GM18868 (cell line): Measurements from ENCODE around the gene TBC1D7.

Experiments
- ATAC-seq: cut with Tn5 transposase; IDR thresholded peaks from one replicate; pipeline ENCODE4 v1.9.1; 2021; ENCODE audit warnings: mild to moderate bottlenecking, moderate library complexity; ENCODE audit not compliant: unreplicated experiment

Gene TBC1D7

DNA sequence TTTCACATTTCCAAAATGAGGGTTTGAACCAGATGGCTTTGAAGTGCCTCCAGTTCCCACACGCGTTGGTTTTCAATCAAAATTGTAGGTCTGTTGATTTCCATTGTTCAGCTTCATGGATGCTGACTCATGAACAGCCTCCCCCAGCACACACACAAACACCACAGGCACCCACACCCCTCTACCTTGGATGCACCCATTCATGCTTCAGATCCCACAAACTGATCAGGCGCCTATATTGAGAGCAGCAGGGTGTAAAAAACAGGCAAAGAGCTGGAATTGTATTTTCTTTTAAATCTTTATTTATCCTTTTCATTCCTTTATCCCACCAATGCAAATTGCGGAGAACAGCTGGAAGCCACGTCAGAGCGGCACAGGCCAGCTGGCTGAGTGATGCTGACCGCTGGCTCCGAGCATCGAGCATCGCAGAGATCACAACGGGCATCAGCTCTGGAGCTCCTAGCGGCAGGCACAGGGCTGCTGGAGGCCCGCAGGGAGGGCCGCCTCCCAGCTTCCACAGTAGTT, 29.3 kb upstream of the TBC1D7 start:
- no peak for ATAC-seq

DNA sequence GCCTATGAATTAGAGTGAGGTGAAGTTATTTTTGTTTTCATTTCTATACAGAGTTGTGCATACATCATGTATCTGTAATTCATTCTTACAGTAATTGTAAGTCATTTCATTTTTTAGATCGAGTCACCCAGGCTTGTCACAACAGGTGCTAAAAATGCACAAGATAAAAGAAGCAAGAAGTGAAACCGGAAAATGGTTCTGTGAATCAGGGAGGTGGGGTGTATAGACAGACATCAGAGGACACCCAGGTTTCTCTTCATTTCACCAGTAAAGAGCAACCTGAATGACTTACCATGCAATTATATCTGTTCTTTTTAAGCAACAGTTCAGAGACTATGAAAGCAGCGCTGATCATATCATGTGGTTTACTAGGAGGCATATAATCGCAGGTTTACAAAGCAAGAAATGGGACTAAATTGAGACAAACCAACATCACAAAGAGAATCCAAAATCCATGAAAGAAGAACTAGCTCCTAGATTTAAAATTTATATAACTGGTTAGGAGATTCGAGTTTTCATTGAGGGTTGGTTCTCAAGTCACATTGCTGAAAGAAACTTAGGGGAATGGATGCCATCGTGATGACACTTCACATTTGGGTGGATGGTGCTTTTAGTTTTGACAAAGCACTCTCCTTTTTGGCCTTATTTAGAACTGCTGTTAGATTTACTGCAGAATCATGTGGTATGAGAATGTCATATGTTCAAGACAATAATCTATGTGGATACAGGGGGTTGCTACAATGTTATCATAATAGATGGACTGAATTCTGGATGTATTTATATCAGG, 27.9 kb upstream of the TBC1D7 start:
- ATAC-seq = peak; percentile 92

DNA sequence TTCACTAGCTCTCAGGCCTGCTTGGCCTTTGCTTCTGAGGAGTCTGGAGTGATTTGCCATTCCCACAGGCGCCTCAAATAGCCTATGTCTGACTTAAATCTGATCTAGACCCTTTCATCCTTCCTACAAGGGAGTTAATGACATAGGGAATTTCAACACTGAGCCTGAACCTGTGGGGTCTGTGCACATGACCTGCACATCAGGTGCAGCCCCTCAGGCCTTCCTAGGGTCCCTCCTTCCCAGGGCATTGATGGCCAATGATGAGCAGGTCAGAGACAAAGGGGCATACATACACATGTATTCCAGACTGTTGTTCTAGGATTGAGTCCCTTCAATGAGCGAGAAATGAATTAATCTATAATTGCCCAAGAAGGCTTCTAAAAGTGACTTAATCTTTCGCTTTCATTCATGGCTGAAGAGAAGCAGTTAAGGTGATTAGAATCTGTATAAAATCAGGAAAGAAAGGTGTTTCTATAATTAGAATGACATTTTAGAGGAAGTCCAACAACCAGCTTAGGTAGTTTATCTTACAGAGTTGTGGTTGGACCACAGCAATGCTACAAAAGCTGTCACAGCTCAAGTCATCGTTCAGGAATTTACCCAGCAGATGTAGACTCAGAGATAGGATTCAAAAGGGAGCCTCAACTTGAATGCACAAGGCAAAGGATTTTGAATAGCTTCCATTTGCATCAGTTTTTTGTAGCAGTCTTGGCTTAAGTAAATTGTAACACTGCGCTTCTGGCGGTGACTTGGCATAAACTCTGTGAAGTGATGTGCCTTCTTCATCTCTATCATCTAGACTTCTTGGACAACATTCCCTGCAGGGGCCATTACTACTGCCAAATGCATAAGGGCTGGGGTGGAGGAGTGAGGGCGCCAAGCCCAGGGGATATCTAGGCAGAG, 27.0 kb upstream of the TBC1D7 start:
- ATAC-seq = peak; percentile 47

DNA sequence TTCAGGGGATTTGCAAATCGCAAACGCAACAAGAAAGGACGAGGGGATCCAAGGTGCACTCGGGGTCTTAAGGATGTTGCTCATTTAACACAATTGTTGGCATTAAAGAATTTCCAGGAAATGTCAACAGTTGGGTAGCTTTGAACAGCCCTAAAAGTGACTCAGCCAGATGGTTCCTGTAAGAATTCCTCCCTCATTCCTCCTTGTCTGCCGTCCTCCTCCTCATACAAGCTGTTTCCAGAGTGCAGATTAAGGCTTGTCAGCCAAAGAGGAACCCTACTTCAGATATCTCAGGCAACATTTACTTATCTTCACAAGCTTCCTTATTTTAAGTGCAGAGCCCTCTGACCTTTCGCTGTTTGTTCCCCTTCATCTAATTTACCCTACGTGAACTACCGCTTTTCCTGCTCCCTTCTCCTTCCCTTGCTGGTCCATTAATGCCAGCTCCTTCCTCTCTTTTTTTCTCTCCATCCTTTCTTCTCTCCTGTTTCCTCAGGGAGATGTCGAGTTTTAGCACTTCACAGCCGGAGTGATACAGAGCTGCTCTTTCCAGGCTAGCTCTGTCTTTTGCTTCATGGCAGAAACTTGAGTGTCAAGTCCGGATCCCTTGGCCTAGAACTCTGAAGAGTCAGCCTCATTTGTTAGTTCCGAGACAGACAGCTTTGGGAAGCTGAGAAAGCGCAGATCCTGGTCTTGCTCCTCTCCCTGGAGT, 26.1 kb upstream of the TBC1D7 start:
- ATAC-seq = no peak

DNA sequence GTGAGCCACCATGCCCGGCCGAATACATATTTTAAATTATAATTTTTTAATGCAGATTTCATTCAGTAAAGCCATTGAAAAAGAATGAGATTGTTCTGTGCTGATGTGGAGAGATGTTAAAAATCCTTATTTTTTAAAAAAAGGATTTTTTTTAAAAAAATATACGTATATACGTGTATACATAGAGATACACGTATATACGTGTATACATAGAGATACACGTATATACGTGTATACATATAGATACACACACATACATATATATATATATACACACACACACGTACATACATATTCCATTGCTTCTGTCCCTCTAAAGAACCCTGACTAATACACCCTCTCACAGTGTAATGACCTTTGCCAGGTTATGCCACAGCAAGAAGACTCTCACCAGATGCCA, 23.8 kb upstream of the TBC1D7 start:
- ATAC-seq = no peak

DNA sequence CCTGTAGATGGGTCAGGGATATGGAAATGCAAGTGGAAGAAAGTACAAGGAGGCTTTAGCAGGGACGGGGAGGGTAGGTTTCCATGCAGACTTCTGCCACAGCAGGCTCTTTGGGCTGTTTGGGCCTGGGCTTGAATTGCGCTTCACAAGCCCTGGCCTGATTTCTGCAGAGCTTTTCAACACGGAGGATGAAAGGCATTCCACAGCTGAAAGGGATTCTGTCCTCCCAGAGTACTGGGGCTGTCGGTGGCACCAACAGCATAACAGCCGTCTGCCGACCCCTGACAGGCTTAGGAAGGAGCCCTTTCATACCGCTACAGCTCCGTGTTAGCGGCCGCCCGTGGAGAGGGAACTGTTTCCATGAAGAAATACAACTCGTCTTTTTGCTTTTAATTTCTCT, 22.9 kb upstream of the TBC1D7 start:
- no peak for ATAC-seq

DNA sequence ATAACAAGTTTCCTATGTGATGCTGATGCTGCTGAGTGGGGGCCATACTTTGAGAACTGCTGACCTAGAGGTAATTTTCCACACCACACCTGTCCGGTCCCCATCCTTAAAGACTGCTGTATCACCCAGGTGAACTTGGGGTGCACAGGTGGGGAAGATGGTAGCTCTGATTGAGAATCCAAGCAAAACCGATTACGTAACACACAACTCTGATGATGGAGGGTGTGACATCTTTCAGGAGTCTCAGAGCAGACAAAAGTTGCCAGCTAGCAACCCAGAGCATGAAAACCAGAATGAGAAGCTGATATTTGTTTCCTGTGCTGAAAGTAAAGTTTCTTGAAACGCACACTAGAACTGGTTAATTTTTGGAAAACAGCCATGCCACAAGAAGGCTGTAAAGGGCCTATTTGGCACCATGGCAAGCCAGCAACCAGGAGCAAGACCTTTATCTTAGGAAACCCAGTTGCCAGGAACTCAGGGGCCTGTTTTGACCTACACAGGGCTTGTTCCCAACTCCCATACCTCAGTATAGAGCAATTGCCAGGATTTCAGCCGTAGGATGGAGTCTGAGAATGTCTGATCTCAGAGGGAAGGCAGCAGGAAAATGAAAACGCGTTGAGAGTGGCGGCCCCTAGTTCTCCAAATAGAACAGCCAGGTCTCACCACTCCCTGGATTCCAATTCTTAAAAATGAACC, 21.6 kb upstream of the TBC1D7 start:
- ATAC-seq = no peak

DNA sequence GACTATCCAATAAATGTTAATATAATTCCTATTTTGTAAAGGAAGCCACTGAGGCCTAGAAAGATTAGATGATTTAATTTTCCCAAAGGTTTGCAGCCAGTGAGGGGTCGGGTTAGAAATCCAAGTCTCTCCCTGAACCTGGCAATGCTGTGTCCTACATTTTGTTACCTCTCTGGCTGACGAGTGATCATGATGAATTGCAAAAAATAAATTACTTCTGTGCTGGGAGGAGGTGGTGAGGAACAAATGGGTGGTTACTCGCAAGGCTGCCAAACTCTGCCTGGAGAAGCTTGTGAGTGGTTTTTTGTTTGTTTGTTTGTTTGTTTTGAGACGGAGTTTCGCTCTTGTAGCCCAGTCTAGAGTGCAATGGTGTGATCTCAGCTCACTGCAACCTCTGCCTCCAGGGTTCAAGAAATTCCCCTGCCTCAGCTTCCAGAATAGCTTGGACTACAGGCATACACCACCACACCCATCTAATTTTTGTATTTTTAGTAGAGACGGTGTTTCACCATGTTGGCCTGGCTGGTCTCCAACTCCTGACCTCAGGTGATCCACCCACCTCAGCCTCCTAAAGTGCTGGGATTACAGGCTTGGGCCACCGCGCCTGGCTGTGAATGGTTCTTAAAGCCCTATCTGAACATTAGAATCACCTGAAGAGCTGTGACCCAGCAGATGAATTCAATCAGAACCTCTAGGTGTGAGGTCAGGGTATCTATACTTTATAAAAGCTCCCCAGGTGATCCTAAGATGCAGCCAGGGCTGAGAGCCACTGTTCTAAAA, 20.2 kb upstream of the TBC1D7 start:
- no peak for ATAC-seq

DNA sequence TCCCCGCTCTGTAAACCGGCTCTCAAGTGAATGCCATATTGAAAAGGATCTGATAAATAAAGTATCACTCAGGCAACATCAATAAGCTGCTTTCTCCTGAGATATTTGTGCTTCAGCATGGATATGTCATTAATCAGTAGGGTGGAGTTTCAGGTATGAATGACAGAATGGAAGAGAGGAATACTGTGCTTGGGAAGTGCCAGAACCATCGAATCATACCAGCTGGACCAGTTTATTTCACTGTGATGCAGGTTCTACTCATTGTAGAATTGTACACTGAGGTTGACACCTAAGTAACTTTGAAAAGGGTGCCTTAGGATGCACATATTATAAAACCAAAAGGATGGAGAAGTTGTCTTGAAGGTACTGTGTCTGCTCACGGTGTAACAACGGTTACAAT, 17.9 kb upstream of the TBC1D7 start:
- no peak for ATAC-seq

DNA sequence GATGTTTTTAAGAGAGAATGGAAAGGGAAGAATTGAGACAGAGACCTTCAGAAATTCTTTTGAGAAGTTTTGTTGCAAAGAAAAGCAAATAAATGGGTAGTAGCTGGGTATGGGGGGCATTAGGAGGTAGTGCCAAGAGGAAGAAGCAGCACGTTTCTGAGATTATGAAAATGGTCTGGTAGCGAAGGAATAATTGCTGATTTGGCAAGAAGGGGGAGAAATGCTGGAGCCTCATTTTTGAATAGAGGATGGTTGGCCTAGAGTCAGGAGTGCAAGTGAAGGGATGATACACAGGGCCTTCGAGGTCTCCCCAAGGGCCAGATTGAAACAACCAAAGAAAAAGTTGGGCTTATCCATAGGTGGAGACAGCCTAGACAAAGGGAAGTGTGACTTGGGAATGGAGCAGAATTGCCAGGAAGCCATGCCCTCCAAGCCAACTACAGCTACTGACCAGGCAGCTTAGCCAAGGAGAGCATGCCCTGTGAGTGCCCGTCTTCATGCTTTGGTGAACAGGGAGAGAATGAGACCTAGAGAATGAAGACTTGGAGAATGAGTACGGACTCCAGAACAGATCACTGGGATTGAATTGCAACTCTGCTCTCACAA, 14.2 kb upstream of the TBC1D7 start:
- no peak for ATAC-seq

DNA sequence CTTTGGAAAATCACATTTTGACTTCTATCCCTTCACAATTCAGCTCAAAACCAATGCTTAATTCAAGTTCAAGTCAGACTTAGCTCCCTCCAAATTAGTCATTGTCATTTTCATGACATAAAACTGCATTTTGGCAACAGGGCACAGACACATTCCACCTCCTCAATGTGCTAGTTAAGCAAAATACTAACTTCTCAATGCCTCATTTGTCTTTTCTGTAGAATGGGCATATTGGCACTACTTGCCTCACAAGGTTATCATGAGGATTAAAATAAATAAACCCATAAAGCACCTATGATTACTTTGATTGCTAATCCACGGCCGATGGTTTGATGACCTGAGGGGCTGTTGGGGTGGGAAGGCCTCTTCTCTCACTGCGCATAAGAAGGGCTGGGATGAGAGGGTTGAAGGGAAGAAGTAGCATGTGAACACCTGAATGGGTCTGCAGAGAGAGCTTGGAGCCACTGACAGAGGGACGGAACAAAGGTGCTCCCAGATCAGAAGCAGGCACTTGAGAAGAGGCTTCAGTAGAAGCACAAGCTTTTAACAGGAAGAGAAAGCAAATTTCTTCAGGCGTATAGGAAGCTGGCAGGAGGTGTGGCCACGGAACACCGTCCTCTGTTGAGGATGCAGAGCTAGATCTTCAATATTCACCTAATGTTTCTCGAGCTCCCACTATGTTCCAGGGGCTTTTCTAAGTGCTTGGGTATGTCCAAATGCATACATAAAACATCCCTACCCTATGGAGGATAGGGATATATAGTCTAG, 11.7 kb upstream of the TBC1D7 start:
- no peak for ATAC-seq

DNA sequence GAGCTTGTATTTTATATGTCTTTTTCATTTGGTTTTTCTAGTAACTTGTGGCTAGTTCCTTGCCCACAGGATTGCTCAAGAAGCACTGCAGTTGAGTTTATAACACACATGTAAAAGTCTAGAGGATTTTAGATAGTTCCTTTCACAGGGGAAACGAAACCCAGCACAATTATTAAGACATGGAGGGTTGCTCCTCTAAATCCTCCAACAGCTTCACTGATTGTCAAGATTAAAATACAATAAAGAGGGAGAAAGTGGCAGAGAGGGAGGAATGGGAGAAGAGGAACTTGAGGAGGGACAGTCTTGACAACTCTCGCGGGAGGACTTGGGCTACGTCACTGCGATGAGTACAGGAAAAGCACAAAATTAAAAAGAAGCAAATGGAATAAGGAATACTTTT, 9.7 kb upstream of the TBC1D7 start:
- ATAC-seq = no peak

DNA sequence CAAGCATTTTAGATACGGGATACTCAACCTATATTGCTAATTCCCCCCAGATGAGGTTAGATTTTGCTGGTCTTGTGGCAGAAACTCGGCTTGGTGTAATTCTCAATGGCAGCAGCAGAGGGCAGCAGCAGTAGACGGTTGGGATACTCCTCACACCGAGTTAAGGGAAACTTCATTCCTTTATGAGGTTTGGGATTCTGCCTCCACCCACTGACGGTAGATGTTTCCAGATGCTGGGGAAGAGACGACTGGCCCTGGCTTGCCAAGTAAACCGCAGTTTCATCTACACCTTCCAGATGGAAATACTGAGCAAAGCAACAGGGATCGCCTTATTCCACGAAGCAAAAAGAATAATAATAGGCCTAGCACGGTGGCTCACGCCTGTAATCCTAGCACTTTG, 8.2 kb upstream of the TBC1D7 start:
- ATAC-seq = no peak

DNA sequence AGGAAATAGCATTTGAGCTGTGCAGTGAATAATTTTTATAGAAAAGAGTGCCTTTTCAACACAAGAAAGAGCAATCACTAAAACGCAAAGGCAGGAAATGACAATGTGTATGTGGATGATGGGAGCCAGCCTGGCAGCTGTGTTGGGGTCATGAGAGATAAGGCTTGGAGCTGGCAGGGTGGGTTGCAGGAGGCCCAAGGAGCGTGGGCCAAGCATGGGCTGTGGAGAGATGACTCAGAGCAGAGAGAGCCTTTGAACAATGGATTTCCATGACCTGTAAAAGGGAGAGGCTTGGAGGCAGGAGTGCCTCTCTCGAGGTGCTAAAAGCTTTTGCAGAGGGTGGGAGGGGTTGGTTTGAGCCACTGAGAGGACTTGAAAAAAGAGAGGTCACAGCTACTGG, 6.6 kb upstream of the TBC1D7 start:
- no peak for ATAC-seq

DNA sequence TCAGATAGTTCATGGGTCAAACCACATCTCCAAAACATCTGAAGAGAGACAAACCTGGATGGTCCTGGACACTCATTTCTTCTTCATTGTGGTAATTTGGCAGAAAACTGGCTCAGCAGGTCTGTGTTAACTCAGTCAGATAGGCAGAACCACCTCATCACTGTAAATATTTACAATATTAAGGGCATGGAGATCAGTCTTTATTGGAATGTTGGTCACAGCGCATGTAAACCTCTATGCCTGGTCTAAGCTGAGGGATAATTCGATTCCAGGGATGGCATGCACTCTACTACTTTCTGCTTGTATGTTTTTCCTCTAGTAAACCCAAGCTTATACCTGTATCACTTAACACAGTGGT, 4.0 kb upstream of the TBC1D7 start:
- ATAC-seq = no peak

DNA sequence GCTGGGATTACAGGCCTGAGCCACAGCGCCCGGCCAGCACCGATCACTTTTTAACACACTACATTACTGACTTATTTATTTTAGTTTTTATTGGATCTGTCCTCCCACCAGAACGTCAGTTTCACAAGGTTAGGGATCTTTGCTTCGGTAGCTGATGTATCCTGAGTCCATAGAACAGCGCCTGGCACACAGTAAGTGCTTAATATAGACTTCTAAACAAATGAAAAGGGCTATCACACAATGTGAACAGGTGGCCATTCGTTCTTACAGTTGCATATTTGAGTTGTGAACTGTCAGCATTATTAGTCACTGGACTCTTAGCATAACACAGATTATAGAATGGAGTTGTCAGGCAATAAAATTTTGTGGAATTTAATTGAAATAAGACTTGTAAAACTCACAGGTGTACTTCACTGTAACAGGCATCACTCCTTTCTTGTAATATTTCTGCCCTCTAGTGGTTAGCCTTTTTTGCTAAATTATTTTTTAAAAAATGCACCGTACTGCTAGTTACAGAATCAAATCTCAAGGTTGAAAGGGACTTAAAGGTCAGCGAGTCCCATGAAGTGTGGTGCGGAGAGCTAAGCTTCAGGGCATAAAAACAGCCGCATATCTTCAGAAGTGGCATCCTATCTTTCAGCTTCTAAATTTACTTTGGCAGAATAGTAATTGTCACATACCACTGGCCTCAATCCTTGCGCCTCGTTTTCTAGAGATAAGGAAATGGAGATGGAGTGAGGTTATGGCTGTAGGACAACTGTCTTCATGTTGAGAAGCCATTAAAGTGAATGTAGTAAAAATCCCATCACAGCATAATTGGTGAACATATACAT, 3.4 kb upstream of the TBC1D7 start:
- no peak for ATAC-seq

DNA sequence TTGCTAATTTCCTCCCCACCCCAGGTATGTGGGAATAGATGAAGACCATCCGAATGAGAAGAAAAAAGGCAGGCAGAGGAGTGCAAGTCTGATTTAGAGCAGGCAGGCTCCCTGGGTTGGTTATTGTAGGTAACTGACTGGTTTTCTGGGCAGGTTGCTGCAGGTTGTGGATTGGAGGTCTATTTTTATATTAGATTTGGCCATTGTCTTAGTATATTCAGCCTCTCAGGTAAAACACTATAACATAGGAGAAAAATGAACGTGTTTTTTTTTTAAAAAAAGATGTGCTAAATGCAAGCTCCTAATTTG, 492 bp upstream of the TBC1D7 start:
- no peak for ATAC-seq

DNA sequence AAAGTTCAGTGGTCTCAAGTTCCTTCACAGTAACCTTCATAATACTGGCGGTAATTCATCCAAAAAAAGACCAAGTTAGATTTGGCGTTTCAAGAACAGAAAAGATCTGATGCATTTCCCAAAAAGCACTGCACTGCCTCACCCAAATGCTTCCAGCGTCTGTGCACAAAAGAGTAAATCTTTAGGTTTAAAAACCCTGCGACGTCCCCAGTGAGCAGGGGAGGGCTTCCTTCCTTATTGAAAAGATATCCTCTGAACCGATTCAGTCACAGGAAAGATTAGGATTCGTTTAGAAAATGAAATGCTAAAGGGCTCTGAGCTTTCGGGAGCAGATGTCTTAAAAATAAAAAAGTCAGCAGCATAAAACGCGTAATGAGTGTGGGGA, 654 bp downstream of the TBC1D7 start:
- ATAC-seq = no peak
